Fibroblast of villous mesenchyme (primary cell): Measurements from ENCODE around the gene OTUD6A. TPM values are rescaled to one million over a fixed set of nuclear protein-coding genes. Genes with fewer than 3 reads are reported as not detected.

ENCODE experiments used
- small RNA-seq: library from RNA; depleted of rRNA; stranded (forward); fragments of <200 nt; gene quantifications from one replicate; pipeline ENCODE3, GENCODE V24; 2012
- total RNA-seq: library from RNA; depleted of rRNA; stranded (reverse); fragments of >200 nt; gene quantifications from 2 replicates; pipeline ENCODE4 v1.2.3, GENCODE V29; 2012

The OTUD6A gene
- total RNA-seq, 1 donor: not detected

Small RNA genes within 50 kb of the gene (small RNA-seq; reads per million reads assigned to genes)
- gene MIR676: not detected

Other genes starting within 250 kb of the OTUD6A start
- not detected in 2 replicates for gene AWAT2, start 12.5 kb upstream of the OTUD6A start, total RNA-seq
- 58.7 and 60.9 TPM in 2 replicates for gene IGBP1, start 71.0 kb downstream of the OTUD6A start, total RNA-seq
- not detected in 2 replicates for gene DGAT2L6, start 115.0 kb downstream of the OTUD6A start, total RNA-seq
- not detected in 2 replicates for gene AWAT1, start 172.2 kb downstream of the OTUD6A start, total RNA-seq
- gene P2RY4, start 197.7 kb downstream of the OTUD6A start, total RNA-seq: not detected in 2 replicates
- not detected in 2 replicates for gene ARR3, start 205.9 kb downstream of the OTUD6A start, total RNA-seq
- gene RAB41, start 219.7 kb downstream of the OTUD6A start, total RNA-seq: not detected in 2 replicates
- gene PDZD11, start 227.5 kb downstream of the OTUD6A start, total RNA-seq: 54.0 and 54.1 TPM in 2 replicates
- gene KIF4A, start 227.6 kb downstream of the OTUD6A start, total RNA-seq: 8.1 and 10.8 TPM in 2 replicates